Right lobe of liver (tissue), 4 donors: ENCODE measurements around the gene GRID1.

Source experiments
- CTCF ChIP-seq, 4 donors: fragments of 200-600 bp in 3 of 4; fragments of 450-650 bp in 1 of 4; IDR thresholded peaks; one replicate each; pipeline versions ENCODE4 v1.5.1 to v1.8.0; 2016 to 2022; ENCODE audit warnings: antibody characterized with exemption in 4 of 4, mild to moderate bottlenecking in 2 of 4
- POLR2A ChIP-seq: fragments of 450-650 bp; IDR thresholded peaks from one replicate; pipeline ENCODE4 v1.6.1; 2017; ENCODE audit warnings: antibody characterized with exemption, mild to moderate bottlenecking
- donor health status: DM: no; HTN: no; CAD: no.
- donor health status: DM: no; HTN: no; CAD: no.
- donor health status: DM: no; HTN: yes; CAD: no.

- TF ChIP-seq CTCF (IDR thresholded peaks at IDR 0.05) (no peak), POLR2A (no peak)
Measured at GRCh38 chr10:85720931-85721590, 645.5 kb downstream of the GRID1 start.
